Activated naive CD8-positive, alpha-beta T cell treated with anti-CD3 and anti-CD28 coated beads for 36 hours (primary cell): ENCODE data around the gene VIPR2. TPM values are rescaled to one million over a fixed set of nuclear protein-coding genes. Genes with fewer than 3 reads are reported as not detected.
"Not testable (repeated sequence)": the region's sequence is repeated elsewhere in the genome, so short reads cannot be mapped to it uniquely, and the experiment has no call there.

Source experiments
- DNase-seq: peaks from one replicate; pipeline ENCODE4 v3.0.0; 2021
- H3K27ac Mint-ChIP-seq: one replicate; pipeline ENCODE4 v1.8.0; 2022; ENCODE audit warnings: mild to moderate bottlenecking, moderate library complexity, mixed read lengths
- H3K27me3 Mint-ChIP-seq: one replicate; pipeline ENCODE4 v1.8.0; 2022; ENCODE audit warnings: mild to moderate bottlenecking, mixed read lengths
- H3K36me3 Mint-ChIP-seq: one replicate; pipeline ENCODE4 v1.8.0; 2021; ENCODE audit warnings: mild to moderate bottlenecking, mixed read lengths
- H3K4me1 Mint-ChIP-seq: one replicate; pipeline ENCODE4 v1.8.0; 2021; ENCODE audit warnings: mixed read lengths
- H3K4me3 Mint-ChIP-seq: one replicate; pipeline ENCODE4 v1.8.0; 2022; ENCODE audit warnings: mild to moderate bottlenecking, moderate library complexity, mixed read lengths
- H3K9me3 Mint-ChIP-seq: one replicate; pipeline ENCODE4 v1.8.0; 2022; ENCODE audit warnings: mixed read lengths
- total RNA-seq, 2 experiments: library from RNA; stranded (reverse); gene quantifications; one replicate each; pipeline ENCODE4 v1.2.3, GENCODE V29; 2021

The VIPR2 gene
- total RNA-seq, 2 experiments from 2014 or later = not detected

- Mint-ChIP-seq H3K4me3 (no peak overlapping the region), H3K27me3 (peaks cover 3% of the 10 kb centered on the region), H3K4me1 (no peaks in the 10 kb centered on the region), H3K27ac (no peak overlapping the region), H3K9me3 (no peaks in the 10 kb centered on the region), H3K36me3 (no peaks in the 10 kb centered on the region)
- DNase-seq = no peak
Measured at GRCh38 chr7:159091480-159092475, 52.9 kb downstream of the VIPR2 start.

- no peaks in the 10 kb centered on the region for H3K36me3 Mint-ChIP-seq
- no peak overlapping the region for H3K27ac Mint-ChIP-seq
- H3K4me3 Mint-ChIP-seq = no peak overlapping the region
- H3K27me3 Mint-ChIP-seq = peaks cover 6% of the 10 kb centered on the region
- H3K9me3 Mint-ChIP-seq = no peaks in the 10 kb centered on the region
- no peaks in the 10 kb centered on the region for H3K4me1 Mint-ChIP-seq
- no peak for DNase-seq
Measured at GRCh38 chr7:159091041-159091440, 53.6 kb downstream of the VIPR2 start.

- Mint-ChIP-seq H3K4me1 (no peaks in the 10 kb centered on the region), H3K36me3 (no peaks in the 10 kb centered on the region), H3K9me3 (no peaks in the 10 kb centered on the region)
Measured at GRCh38 chr7:159088016-159088865, 56.4 kb downstream of the VIPR2 start.

GRCh38 chr7:159086301-159086925 lies 58.3 kb downstream of the VIPR2 start:
- Mint-ChIP-seq H3K9me3 (peaks cover 2% of the 10 kb centered on the region), H3K36me3 (no peaks in the 10 kb centered on the region), H3K4me1 (no peaks in the 10 kb centered on the region), H3K4me3 (no peak overlapping the region), H3K27ac (no peak overlapping the region), H3K27me3 (peaks cover 6% of the 10 kb centered on the region)
- DNase-seq = no peak

More at GRCh38 chr7:159088016-159088865, 56.4 kb downstream of the VIPR2 start:
- no peak for DNase-seq
- Mint-ChIP-seq H3K27ac (no peak overlapping the region), H3K4me3 (no peak overlapping the region), H3K27me3 (peaks cover 6% of the 10 kb centered on the region)

- H3K4me1 Mint-ChIP-seq = no peaks in the 10 kb centered on the region
- no peak overlapping the region for H3K4me3 Mint-ChIP-seq
- peaks cover 6% of the 10 kb centered on the region for H3K27me3 Mint-ChIP-seq
- no peak overlapping the region for H3K27ac Mint-ChIP-seq
- peaks cover 2% of the 10 kb centered on the region for H3K9me3 Mint-ChIP-seq
- no peak for DNase-seq
- no peaks in the 10 kb centered on the region for H3K36me3 Mint-ChIP-seq
Measured at GRCh38 chr7:159084069-159084801, 60.4 kb downstream of the VIPR2 start.

GRCh38 chr7:159083698-159084068 lies 61.0 kb downstream of the VIPR2 start:
- H3K9me3 Mint-ChIP-seq = peaks cover 2% of the 10 kb centered on the region
- H3K27ac Mint-ChIP-seq = no peak overlapping the region

GRCh38 chr7:159083001-159083697 lies 61.5 kb downstream of the VIPR2 start:
- H3K9me3 Mint-ChIP-seq = peaks cover 2% of the 10 kb centered on the region
- H3K36me3 Mint-ChIP-seq = no peaks in the 10 kb centered on the region
- H3K4me1 Mint-ChIP-seq = no peaks in the 10 kb centered on the region
- no peak for DNase-seq
- H3K27ac Mint-ChIP-seq = no peak overlapping the region
- peaks cover 12% of the 10 kb centered on the region for H3K27me3 Mint-ChIP-seq
- no peak overlapping the region for H3K4me3 Mint-ChIP-seq

More at GRCh38 chr7:159083698-159084068, 61.0 kb downstream of the VIPR2 start:
- H3K4me3 Mint-ChIP-seq = no peak overlapping the region
- no peak for DNase-seq
- peaks cover 12% of the 10 kb centered on the region for H3K27me3 Mint-ChIP-seq
- no peaks in the 10 kb centered on the region for H3K36me3 Mint-ChIP-seq
- no peaks in the 10 kb centered on the region for H3K4me1 Mint-ChIP-seq

GRCh38 chr7:159082075-159082474 lies 62.6 kb downstream of the VIPR2 start:
- H3K4me3 Mint-ChIP-seq, H3K27ac Mint-ChIP-seq, H3K4me1 Mint-ChIP-seq, DNase-seq, H3K9me3 Mint-ChIP-seq, H3K36me3 Mint-ChIP-seq: not testable (repeated sequence)
- peaks cover 12% of the 10 kb centered on the region for H3K27me3 Mint-ChIP-seq

- peaks cover 2% of the 10 kb centered on the region for H3K9me3 Mint-ChIP-seq
- H3K27ac Mint-ChIP-seq = no peak overlapping the region
- no peak for DNase-seq
- H3K27me3 Mint-ChIP-seq = peaks cover 6% of the 10 kb centered on the region
- no peaks in the 10 kb centered on the region for H3K4me1 Mint-ChIP-seq
- H3K4me3 Mint-ChIP-seq = no peak overlapping the region
- H3K36me3 Mint-ChIP-seq = no peaks in the 10 kb centered on the region
Measured at GRCh38 chr7:159078911-159079270, 65.8 kb downstream of the VIPR2 start.

GRCh38 chr7:159078193-159078910 lies 66.3 kb downstream of the VIPR2 start:
- no peak overlapping the region for H3K4me3 Mint-ChIP-seq
- H3K27me3 Mint-ChIP-seq = peaks cover 6% of the 10 kb centered on the region
- DNase-seq = no peak
- H3K9me3 Mint-ChIP-seq = peaks cover 2% of the 10 kb centered on the region
- no peaks in the 10 kb centered on the region for H3K36me3 Mint-ChIP-seq
- H3K4me1 Mint-ChIP-seq = no peaks in the 10 kb centered on the region
- no peak overlapping the region for H3K27ac Mint-ChIP-seq

- H3K27ac Mint-ChIP-seq = no peak overlapping the region
- H3K4me1 Mint-ChIP-seq = no peaks in the 10 kb centered on the region
- DNase-seq = no peak
Measured at GRCh38 chr7:159076333-159076732, 68.3 kb downstream of the VIPR2 start.

GRCh38 chr7:159075563-159076238 lies 69.0 kb downstream of the VIPR2 start:
- Mint-ChIP-seq H3K27ac (no peak overlapping the region), H3K4me1 (peaks cover 5% of the 10 kb centered on the region), H3K27me3 (peaks cover 6% of the 10 kb centered on the region), H3K9me3 (no peaks in the 10 kb centered on the region), H3K4me3 (no peak overlapping the region), H3K36me3 (no peaks in the 10 kb centered on the region)
- no peak for DNase-seq

More at GRCh38 chr7:159076333-159076732, 68.3 kb downstream of the VIPR2 start:
- Mint-ChIP-seq H3K27me3 (peaks cover 6% of the 10 kb centered on the region), H3K4me3 (no peak overlapping the region), H3K36me3 (no peaks in the 10 kb centered on the region), H3K9me3 (no peaks in the 10 kb centered on the region)

- Mint-ChIP-seq H3K27ac (no peak overlapping the region), H3K4me3 (no peak overlapping the region)
Measured at GRCh38 chr7:159071260-159071659, 73.4 kb downstream of the VIPR2 start.

More at GRCh38 chr7:159071260-159071659, 73.4 kb downstream of the VIPR2 start:
- H3K27me3 Mint-ChIP-seq = peaks cover 4% of the 10 kb centered on the region
- no peaks in the 10 kb centered on the region for H3K9me3 Mint-ChIP-seq
- no peak for DNase-seq
- H3K4me1 Mint-ChIP-seq = peaks cover 19% of the 10 kb centered on the region
- H3K36me3 Mint-ChIP-seq = no peaks in the 10 kb centered on the region
